H1 (cell line): ENCODE results near the gene COL5A2. TPM values are rescaled to one million over a fixed set of nuclear protein-coding genes. Genes with fewer than 3 reads are reported as not detected.

ENCODE experiments used
- CBX8 ChIP-seq: fragments of 300-800, 300-1000 bp; sonication (generic); IDR thresholded peaks from 2 replicates; pipeline ENCODE4 v1.7.1; 2016; ENCODE audit warnings: low read depth, low read length, borderline replicate concordance
- CHD7 ChIP-seq: fragments of 300-600 bp; sonication (generic); IDR thresholded peaks from 2 replicates; pipeline ENCODE4 v1.7.1; 2012; ENCODE audit warnings: low read length, moderate library complexity, mild to moderate bottlenecking, inconsistent platforms; ENCODE audit not compliant: insufficient replicate concordance
- MAFK ChIP-seq: IDR thresholded peaks from 2 replicates; pipeline ENCODE4 v1.6.1; 2012; ENCODE audit warnings: low read depth, mild to moderate bottlenecking, improper control_type of control experiment, low read length
- NANOG ChIP-seq: IDR thresholded peaks from 2 replicates; pipeline ENCODE4 v1.6.1; 2011; ENCODE audit warnings: low read length, low read depth, mild to moderate bottlenecking, inconsistent platforms; ENCODE audit not compliant: insufficient read depth, poor library complexity, severe bottlenecking
- POLR2A ChIP-seq, 2 experiments: IDR thresholded peaks; 1 replicate in 1 of 2; 2 replicates in 1 of 2; pipeline ENCODE4 v1.6.1; 2011; ENCODE audit warnings: low read depth in 2 of 2, low read length in 2 of 2, mild to moderate bottlenecking in 2 of 2; ENCODE audit errors: control extremely low read depth in 1 of 2
- SP2 ChIP-seq: IDR thresholded peaks from 2 replicates; pipeline ENCODE4 v1.6.1; 2012; ENCODE audit warnings: mild to moderate bottlenecking, low read length, inconsistent platforms
- SUZ12 ChIP-seq: fragments of 200-600 bp; sonication (generic); IDR thresholded peaks from 2 replicates; pipeline ENCODE4 v1.6.1; 2012; ENCODE audit warnings: mild to moderate bottlenecking, inconsistent platforms, low read length, moderate library complexity, mixed read lengths
- ZNF274 ChIP-seq: IDR thresholded peaks from 2 replicates; pipeline ENCODE4 v1.7.0; 2012; ENCODE audit warnings: low read length, borderline replicate concordance; ENCODE audit errors: extremely low read depth
- polyA plus RNA-seq, 7 experiments: library from polyadenylated mRNA; depleted of rRNA in 3 of 7; stranded (reverse) in 5 of 7; unstranded in 2 of 7; fragments of >200 nt in 5 of 7; fragments of 200-250 nt in 2 of 7; gene quantifications; 1 replicate in 5 of 7; 2 replicates in 1 of 7; 4 replicates in 1 of 7; pipeline versions ENCODE4 v1.2.1 to v1.2.3, GENCODE V29; 2011 to 2013; ENCODE audit warnings: missing spikeins in 2 of 7, mixed read lengths in 2 of 7
- total RNA-seq: library from RNA; stranded (reverse); fragmentation: NEBNext Ultra II Directional; extraction: Animal tissue kit (Norgen Biotek cat#: 25700); gene quantifications from 2 replicates; pipeline ENCODE4 v1.2.1, GENCODE V29; 2021

Gene COL5A2
- total and polyA plus RNA-seq, 2 of the 8 experiments (the other 6 are each of a cell fraction or from before 2014, with no cell fraction given), result 4.7 to 24.2 TPM

GRCh38 chr2:189179570-189179950 is at the start of gene COL5A2 (continued):
- TF ChIP-seq SP2 (no peak), CBX8 (no peak), CHD7 (no peak), MAFK (no peak), NANOG (no peak), ZNF274 (no peak), POLR2A (IDR thresholded peaks at IDR 0.05; ENCODE audit: control extremely low read depth in 1 of 2, low read depth in 2 of 2, low read length in 2 of 2) (no peak), SUZ12 (no peak)
